HFF-Myc (cell line): ENCODE data around the gene C2orf92.

ENCODE experiments used
- DNase-seq: peaks from one replicate; pipeline ENCODE4 v3.0.0-alpha.2; 2011; ENCODE audit warnings: low read depth; ENCODE audit errors: extremely low read depth
- H3K4me3 ChIP-seq: replicated peaks from 2 replicates; pipeline ENCODE4 v1.5.1; 2011; ENCODE audit warnings: low read depth, mild to moderate bottlenecking, control low read depth, low read length
- CTCF ChIP-seq: IDR thresholded peaks from 2 replicates; pipeline ENCODE4 v1.5.1; 2012; ENCODE audit warnings: mild to moderate bottlenecking, low read depth, low read length, control low read depth; ENCODE audit errors: missing control alignments

The C2orf92 gene

GRCh38 chr2:97720746-97721145 is 51.2 kb downstream of the C2orf92 start:
- TF ChIP-seq CTCF = no peak
- H3K4me3 ChIP-seq = no peak overlapping the region
- no peak for DNase-seq

GRCh38 chr2:97722227-97722626 is 52.7 kb downstream of the C2orf92 start:
- no peak overlapping the region for H3K4me3 ChIP-seq
- DNase-seq = no peak
- no peak for TF ChIP-seq CTCF

GRCh38 chr2:97723156-97724072 is 53.9 kb downstream of the C2orf92 start:
- TF ChIP-seq CTCF = no peak
- no peak for DNase-seq
- no peak overlapping the region for H3K4me3 ChIP-seq

- TF ChIP-seq CTCF = no peak
- no peak for DNase-seq
- no peak overlapping the region for H3K4me3 ChIP-seq
Observed at GRCh38 chr2:97724073-97724410, 54.5 kb downstream of the C2orf92 start.

- H3K4me3 ChIP-seq = no peak overlapping the region
- DNase-seq = no peak
- no peak for TF ChIP-seq CTCF
Observed at GRCh38 chr2:97724501-97724900, 55.0 kb downstream of the C2orf92 start.

GRCh38 chr2:97724946-97725688 is 55.6 kb downstream of the C2orf92 start:
- no peak for TF ChIP-seq CTCF
- no peak overlapping the region for H3K4me3 ChIP-seq
- DNase-seq = no peak
